ENCODE data around the gene NFIC.
"Not testable (repeated sequence)": the region's sequence is repeated elsewhere in the genome, so short reads cannot be mapped to it uniquely, and the experiment has no call there.

DNA sequence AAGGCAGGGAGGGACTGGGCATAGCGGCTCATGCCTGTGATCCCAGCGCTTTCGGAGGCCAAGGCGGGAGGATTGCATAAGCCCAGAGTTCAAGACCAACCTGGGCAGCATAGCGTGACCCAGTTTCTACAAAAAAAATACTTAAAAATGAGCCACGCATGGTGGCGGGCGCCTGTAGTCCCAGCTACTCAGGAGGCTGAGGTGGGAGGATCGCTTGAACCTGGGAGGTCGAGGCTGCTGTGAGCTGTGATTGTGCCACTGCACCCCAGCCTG lies 86.5 kb downstream of the NFIC start:
- not testable (repeated sequence) for TF ChIP-seq POLR2A, CTCF (IDR thresholded peaks at IDR 0.05)
